HS-5 (cell line): Measurements from ENCODE around the gene DENND2C.

Experiments
- DNase-seq: peaks from one replicate; pipeline ENCODE4 v3.0.0-alpha.2; 2012; ENCODE audit warnings: low read depth

Gene DENND2C

GRCh38 chr1:114676115-114676514 lies 6.3 kb upstream of the DENND2C start:
- no peak for DNase-seq

- no peak for DNase-seq
Measured at GRCh38 chr1:114671939-114672275, 2.1 kb upstream of the DENND2C start.

GRCh38 chr1:114671011-114671938 lies 1.4 kb upstream of the DENND2C start:
- DNase-seq: no peak

GRCh38 chr1:114670083-114671010 lies 498 bp upstream of the DENND2C start:
- DNase-seq: peak; percentile 75

GRCh38 chr1:114668784-114669561 lies 876 bp downstream of the DENND2C start:
- peak; percentile 24 for DNase-seq

- no peak for DNase-seq
Measured at GRCh38 chr1:114668373-114668772, 1.5 kb downstream of the DENND2C start.

GRCh38 chr1:114666954-114667353 lies 2.9 kb downstream of the DENND2C start:
- no peak for DNase-seq

- no peak for DNase-seq
Measured at GRCh38 chr1:114660238-114660637, 9.6 kb downstream of the DENND2C start.

GRCh38 chr1:114651893-114652292 lies 18.0 kb downstream of the DENND2C start:
- DNase-seq: no peak

- DNase-seq: no peak
Measured at GRCh38 chr1:114648503-114648902, 21.3 kb downstream of the DENND2C start.

GRCh38 chr1:114641377-114641776 lies 28.5 kb downstream of the DENND2C start:
- DNase-seq: no peak

- no peak for DNase-seq
Measured at GRCh38 chr1:114638910-114639309, 30.9 kb downstream of the DENND2C start.

- no peak for DNase-seq
Measured at GRCh38 chr1:114632427-114632826, 37.4 kb downstream of the DENND2C start.

GRCh38 chr1:114627107-114627506 lies 42.7 kb downstream of the DENND2C start:
- DNase-seq: no peak

- no peak for DNase-seq
Measured at GRCh38 chr1:114623364-114623763, 46.5 kb downstream of the DENND2C start.

- DNase-seq: no peak
Measured at GRCh38 chr1:114620419-114620818, 49.4 kb downstream of the DENND2C start.

- no peak for DNase-seq
Measured at GRCh38 chr1:114618606-114619005, 51.2 kb downstream of the DENND2C start.

GRCh38 chr1:114610546-114611245 lies 59.2 kb downstream of the DENND2C start:
- DNase-seq: peak; percentile 4

GRCh38 chr1:114609826-114610225 lies 60.0 kb downstream of the DENND2C start:
- no peak for DNase-seq

- DNase-seq: no peak
Measured at GRCh38 chr1:114609026-114609425, 60.8 kb downstream of the DENND2C start.

GRCh38 chr1:114607223-114607622 lies 62.6 kb downstream of the DENND2C start:
- no peak for DNase-seq
